Hypothalamus (tissue), 51 donors: ENCODE results near the gene DAAM1.
A peak's percentile ranks its signal among the peaks of the same experiment; 100 is the strongest.

Experiments used
- DNase-seq, 51 donors: peaks; one replicate each; lab custom pipeline; 2025; lab: John Stamatoyannopoulos, UW

DAAM1 gene

DNA sequence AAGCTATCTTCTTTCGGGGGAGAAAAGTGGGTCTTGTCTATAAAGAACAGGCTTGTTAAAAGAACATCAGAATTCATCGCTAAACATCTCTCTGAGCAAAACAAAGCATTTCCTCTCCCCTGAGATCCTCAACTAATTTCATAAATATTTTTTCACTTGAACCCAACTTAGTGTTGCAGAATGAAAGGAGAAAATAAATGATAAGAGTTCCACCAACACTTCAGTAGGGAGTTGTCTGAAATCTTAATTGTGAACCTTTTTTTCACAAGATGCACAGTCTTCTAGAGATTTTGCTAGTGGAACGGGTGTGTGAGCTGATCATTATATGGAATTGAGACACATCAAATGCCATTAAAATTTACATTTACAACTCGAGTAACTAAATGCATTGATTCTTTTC is 1.3 kb upstream of the DAAM1 start:
- no peak for DNase-seq

DNA sequence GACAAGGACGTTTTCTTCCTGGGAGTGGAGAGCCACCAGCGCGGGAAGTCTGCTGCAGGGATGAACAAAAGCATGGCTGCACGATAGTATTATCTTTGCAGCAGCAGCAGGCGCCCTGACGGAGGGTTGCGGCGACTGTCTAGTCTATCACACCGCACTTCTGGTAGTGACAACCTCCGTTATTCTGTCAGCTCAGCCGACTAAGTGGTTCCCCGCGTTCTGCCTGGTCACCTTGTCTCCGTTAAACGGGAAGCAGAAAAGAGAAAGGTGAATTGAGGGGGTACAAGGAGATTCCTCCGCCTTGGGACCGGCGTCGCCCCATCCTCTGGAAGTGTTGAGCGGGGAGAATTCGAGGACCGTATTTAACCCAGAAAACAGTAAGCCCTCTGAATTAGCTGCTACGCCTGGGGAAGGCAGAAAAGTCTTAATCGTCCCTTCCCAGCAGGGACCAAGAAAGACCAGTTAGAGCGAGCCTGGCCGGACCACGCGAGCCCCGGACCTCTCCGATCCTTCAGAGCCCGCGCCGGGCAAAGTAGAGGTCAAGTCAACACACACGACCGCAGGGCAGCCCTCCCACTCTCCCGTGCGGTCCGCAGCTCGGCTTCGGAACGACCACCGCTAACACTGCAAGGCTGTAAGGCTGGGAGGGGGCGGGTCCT is 536 bp upstream of the DAAM1 start:
- DNase-seq = peak in 26 of 51 donors; percentile 6 to 68 (median 35)

DNA sequence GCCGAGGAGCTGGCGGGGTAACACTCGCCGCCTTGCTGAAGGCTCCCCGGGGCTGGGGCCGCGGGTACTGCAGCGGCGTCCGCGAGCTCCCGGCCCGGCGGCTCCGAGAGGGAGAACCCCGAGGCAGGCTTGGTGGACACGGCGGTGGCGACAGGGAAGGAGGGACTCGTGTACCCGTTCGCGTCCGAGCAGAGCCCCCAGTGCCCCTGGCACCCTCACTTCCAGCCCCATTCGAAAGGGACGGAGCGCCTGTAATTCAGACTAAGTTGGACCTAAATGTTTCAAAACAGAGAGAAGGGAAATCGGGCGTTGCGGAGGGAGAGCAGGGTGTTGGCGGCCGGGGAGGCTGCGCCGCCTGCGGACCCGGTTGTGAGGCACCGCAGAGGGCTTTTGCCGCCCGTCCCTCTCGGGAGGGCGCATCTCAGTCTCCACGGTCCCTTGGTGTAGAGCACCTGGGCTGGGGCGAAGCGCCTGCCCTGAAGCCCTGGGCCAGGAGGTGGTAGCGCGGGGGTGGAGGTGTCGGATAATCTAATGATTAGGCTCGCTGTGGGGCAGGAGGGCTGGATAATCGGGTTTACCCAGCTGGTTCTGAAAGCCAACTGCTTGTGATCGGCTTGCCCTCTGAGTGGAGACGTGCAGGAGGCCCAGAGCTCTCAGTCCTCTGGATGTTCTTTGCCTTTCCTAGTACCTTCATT is 771 bp downstream of the DAAM1 start:
- peak in 37 of 51 donors; percentile 9 to 76 (median 38) for DNase-seq

DNA sequence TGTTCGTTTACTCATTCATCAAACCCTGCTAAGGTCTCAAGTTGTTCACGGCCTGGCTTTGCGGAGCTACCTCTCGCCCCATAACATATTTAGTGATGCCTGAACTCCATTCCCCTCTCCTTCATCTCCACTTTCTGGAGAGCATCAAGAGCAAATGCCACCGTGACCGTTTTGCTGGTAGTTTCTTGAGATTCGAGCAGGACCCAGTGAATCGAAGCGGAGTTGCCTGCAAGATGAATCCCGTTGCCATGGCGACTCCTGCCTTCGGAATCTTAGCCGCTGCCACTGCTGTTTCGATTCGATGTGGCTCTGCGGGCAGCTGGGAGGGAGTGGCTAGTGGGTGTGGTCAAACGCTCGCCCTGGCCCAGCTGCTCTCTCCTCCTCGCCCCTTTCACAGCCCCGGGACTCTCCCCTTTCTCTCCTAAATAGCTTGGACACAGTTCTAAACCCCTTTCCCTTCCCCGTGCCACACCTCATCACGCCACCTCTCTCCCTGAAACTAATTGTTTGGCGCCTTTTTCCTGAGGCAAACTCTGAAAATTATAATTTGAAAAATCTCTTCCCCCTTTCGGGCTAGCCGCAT is 1.4 kb downstream of the DAAM1 start:
- DNase-seq = peak in 49 of 51 donors; percentile 3 to 80 (median 51)

DNA sequence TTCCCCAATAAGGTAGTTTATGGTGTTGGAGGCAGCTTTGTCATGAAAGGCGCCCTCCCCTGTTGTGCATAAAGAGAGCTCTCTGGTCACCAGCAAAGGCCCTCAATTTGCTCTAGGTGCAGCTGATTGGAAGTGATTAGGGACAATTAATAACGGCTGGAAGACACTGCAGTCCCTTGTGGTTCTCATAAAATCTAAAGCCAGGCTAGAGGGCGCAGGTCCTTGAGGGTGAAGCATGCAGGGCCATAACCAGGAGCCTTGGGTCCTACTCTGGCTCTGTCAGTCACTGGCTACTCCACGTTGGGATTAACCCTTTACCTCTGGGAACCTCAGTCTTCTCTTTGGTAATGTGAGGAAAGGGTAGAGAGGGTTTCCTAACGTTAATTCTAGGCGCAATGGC is 1.9 kb downstream of the DAAM1 start:
- DNase-seq = peak in 6 of 51 donors; percentile 1 to 13 (median 4)

DNA sequence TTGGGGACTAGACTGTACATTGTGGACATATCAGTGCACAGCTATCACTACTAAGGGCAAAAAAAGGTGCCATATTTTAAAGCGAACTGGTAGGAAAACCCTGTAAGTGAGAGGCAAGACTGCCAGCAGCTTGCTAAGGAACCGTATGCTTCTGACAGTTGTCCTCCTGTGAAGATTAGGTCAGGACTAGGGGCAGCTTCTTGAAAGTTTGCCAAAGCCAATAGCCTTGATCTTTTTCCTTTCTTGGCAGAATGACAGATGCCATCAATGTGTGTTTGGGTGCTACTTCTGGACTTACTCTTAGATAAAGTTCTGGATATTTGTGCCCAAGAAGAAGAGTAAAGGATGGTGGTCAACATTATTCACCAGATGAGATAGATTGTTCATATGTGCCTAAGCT is 7.4 kb downstream of the DAAM1 start:
- DNase-seq = no peak

DNA sequence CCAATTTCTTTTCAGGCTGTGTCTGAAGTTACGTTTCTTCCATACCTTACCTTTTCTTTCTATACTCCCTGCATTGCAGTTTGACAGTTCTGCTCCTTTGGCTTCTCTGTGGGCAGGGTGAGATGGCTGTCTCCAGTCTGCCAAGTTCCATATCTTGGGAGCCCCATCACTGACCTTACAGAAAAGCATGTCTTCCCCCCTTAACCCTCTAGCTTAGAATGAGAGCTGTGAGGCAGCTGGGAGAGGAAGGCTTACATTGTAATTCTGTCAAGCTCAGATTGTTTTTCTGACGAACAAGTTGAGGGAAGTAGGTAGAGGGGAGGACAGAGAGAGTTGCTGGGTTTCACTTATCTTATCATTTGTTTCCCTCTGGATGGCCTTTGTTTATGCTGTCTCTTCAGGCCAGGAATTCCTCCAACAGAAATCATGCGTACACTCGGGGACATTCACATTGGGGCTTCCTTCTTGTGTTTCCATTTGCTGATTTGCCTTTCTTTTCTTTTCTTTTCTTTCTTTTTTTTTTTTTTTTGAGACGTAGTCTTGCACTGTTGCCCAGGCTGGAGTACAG is 9.3 kb downstream of the DAAM1 start:
- no peak for DNase-seq

DNA sequence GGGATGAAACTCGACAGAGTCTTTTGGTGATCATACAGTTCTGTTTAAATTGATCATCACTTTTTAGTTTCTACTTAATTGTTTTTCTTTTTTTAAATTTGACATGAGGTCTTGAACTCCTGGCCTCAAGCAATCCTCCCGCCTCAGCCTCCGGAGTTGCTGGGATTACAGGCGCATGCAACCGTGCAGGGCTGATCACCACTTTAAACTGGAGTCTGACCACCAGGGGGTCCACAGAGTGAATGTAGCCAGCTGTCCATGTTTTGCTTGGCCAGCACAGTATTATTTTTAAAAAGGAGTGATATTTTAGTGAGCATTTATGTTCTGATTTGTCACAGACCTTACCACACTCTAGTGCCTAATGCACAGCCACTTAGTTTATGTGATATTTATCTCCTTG is 10.7 kb downstream of the DAAM1 start:
- DNase-seq = no peak

DNA sequence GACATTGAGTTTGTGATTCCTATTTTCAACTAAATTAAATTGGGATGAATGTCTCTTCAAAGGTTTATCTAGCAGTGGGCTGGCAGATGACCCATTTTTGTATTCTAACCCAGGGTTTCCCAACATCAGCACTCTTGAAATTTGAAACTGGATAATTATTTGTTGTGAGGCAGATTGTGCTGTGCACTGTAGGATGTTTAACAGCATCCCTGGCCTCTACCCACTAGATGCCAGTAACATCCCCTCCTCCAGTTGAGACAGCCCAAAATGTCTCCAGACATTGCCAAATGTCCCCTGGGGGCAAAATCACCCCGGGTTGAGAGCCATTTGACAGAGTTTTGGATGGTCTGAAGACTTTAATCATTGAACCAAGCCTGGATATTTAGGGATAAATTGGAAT is 11.1 kb downstream of the DAAM1 start:
- DNase-seq = no peak

DNA sequence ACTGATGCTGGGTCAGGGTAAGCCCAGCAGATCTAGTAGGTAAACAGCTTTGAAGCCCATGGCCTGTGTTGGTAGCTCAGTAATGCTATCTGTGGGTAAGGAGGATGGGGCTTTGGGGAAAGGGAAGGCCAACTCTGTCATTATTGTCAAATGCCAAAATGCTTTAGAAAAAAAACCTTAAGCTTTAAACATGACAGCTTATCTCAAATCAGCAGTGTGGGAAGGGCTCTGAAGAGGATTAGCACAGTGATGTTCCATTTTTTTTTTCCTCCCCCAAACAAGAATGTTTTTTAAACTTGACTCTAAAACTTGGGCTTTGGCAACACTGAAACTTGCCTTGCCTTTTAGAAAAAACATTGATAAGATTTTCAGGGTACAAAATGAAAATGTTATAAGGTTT is 11.7 kb downstream of the DAAM1 start:
- DNase-seq = no peak

DNA sequence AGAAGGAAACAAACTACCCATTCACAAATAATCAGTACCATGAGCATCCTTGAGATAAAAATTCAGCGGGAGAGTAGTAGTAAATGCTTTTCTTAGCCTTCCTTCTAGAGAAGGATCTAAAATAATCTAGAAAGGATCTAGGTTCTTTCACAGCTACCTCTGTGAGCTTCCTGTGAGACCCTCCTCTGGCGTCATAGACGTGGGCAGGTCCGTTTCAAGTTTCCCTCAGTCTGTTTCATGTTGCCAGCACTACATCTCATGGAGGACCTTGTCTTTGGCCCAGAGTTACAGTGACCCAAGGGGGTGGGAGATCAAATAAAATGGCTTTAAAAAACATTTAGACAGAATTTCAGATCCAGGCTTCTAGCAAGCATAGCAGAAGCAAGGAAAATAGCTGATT is 13.6 kb downstream of the DAAM1 start:
- no peak for DNase-seq

DNA sequence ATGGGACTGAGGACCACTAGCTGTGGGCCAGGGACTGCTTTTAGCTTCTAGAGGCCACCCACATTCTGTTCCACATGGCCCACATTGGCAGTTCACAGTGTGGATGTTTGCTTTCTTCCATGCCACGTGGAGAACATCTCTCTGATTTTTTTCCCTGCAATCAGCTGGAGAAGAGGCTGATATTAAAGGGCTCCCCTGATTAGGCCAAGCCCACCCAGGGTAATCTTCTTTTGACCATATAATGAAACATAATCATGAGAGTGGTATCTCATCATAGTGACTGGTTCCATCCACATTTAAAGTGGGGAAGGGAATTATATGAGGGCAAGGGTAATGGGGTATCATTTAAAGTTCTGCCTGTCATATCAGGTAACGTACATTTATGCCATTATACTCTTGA is 15.8 kb downstream of the DAAM1 start:
- DNase-seq = no peak

DNA sequence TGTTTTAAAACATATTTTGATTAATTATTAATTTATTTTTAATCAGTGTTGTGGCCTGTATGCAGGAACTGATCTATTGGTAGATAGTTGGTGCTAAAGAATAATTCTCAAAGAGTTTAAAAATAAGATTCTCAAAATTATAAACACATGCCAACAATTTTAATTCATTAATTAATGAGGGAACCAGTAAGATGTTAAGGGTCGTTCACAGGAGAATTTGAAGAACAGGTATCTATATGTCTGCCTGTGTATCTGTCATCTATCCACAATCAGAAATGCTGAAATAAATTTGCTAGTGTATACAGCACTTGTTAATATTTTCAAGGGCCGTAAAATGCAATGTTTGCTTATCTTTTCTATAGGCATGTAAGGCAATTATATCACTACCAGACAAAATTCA is 18.4 kb downstream of the DAAM1 start:
- no peak for DNase-seq

DNA sequence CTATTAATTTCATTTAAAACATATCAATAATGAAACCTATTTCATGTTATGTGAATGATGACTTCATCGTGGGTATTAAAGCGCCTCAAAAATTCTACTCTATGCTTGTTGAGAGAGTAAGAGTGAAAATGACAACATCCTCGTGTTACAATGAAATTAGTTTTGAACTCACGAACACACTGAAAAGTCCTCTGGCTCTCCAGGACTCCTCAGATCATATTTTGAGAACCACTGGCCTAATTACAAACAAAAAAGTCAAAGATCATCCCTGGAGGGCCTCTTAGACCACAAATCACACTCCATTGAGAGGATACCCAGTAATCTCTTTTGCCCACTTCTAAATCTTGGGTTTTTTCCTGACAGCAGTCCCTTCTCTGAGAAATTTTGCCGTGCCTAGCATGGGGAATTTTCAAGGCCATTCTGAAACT is 19.1 kb downstream of the DAAM1 start:
- no peak for DNase-seq

DNA sequence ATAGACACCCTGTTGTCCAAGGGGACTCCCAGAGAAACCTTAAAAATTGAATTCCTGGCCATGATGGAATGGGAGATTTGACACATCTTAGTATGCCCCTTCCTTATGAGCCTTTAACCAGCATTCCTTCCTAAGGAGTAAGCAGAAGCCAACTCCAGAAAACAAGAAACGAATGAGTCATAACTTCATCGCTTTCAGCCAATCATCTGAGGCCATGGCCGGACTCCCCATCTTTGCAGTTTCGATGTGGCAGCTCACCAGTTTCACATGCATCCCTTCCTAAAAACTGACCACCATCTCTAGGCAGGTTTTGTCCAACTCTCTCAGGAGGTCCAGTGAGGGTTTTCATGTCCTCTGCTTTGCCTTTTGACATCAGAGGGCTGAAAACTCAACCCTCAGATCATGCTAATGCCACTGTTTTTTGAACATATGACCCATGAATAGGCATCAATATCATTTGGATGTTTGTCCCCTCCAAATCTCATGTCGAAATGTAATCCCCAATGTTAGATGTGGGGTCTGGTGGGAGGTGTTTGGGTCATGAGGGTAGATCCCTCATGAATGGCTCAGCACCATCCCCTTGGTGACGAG is 19.9 kb downstream of the DAAM1 start:
- DNase-seq = no peak

DNA sequence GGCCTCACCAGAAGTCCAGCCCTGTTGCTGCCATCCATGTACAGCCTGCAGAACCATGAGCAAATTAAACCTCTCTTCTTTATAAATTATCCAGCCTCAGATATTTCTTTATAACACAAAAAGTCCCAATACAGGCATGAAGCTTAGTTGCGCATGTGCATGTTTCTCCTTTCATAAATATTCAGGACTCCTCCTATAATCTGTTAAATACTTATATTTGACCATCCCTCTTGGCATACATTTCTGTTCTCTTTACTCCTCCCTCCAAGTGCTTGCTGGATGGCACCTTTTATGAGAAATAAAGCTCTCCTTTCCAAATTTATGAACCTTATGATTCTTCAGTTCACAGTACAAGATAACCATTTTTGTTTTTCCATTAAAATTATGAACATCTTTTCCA is 20.5 kb downstream of the DAAM1 start:
- no peak for DNase-seq

DNA sequence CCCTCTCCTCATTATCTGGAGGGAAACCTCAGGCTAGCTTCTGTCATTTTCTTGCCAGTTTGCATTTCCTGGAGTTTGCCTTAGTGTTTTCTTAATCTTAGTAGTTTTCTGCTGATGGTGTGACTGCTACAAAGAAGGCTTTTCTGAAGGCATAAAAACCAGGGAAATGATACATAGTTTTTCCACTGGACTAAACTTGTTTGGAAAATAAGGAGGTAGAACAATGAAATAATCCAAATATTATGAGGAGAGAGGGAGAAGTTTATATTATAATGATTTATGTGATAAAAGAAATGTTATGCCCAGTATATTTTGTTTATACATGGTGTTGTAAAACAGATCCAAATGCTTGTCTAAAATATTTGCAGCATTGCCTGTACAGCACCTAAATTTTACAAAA is 22.2 kb downstream of the DAAM1 start:
- no peak for DNase-seq

DNA sequence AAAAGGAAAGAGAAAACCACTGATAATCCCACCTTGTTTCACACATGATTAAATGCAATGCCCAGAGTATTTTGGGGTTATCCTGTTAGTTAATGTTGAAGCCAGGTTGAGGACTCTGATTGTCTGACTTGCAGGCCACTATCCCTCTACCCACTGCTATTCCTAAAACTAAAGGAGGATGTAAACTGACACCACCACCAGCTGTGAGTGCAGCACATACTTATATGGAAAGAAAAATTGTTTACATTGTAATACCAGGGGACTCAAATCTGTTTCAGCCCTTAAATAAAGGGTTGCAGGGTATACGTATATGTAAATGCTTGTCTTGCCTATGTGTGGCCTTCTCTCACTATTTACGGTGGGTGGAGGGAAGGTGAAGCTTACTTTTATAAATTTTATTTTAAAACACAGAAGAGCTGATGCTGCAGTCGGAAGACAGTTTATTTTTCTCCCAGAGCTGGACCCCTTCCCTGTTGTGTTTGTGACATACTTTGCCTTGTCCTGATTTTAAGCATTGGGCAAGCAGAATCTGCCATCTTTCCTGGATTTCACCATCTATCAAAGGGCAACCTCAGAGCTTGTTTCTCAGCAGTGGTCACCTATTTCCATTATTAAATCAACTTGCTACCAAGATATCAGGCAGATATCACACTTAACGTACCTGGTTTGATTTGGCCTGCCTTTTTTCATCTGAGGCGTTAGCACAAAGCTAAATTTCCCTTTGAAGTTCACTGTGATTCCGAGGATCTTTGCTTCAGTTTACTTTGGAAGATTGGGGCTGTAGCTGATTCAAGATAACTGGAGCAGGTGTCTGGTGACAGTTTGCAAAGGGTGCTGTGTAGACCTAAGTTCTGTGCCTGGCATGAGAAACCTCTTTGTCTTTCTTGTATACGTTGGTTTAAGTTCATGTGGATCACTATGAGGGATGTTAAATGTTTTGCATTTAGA is 25.2 kb downstream of the DAAM1 start:
- DNase-seq = no peak

DNA sequence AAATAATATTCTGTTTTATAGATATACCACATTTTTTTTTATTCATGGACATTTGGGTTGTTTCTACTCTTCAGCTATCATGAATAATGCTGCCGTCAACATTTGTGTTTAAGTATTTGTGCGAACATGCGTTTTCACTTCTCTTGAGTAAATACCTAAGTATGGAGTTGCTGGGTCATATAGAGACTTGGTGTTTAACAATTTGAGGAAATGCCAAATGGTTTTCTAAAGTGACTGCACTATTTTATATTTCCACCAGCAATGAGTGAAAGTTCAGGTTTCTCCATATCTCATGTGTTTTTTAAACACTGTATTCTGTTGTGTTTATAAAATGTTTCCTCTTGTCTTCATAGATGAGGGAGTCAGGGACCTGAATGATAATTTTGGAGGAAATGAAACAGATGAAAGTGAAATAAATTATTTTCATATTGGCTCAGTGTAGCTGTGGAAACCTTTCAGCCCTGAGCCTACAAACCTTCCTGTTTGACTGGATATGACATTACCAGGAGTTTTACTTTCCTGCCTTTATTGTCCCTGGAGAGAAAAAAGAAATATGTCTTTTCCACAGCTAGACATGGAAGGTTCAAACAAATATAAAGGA is 26.3 kb downstream of the DAAM1 start:
- no peak for DNase-seq

DNA sequence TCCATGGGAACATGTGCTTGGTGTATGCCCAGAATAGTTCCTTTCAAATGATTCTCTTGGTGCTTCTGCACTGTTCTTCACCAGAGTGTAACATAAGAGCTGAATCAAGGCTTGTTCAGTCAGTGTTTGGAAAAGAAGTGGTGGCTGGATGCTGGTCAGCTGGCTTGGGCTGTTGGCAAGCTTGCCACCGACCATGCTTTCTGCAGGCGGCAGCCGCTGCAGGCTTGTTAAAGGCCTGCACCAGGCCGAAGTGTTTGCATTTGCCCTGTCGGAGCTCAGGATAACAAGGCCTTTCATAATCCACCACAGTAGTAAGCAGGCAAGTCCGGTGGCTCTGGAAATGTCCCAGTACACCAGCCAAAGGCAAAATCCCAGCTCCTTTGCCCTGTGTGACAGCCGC is 26.9 kb downstream of the DAAM1 start:
- DNase-seq = peak in 47 of 51 donors; percentile 3 to 93 (median 61)
